Esophagus squamous epithelium (tissue), 5 donors: ENCODE results near the gene NRXN3. TPM values are rescaled to one million over a fixed set of nuclear protein-coding genes. Genes with fewer than 3 reads are reported as not detected.

ENCODE experiments used
- DNase-seq: peaks from one replicate; lab custom pipeline; 2025; lab: John Stamatoyannopoulos, UW
- H3K27ac ChIP-seq, 4 donors: fragments of 200-600 bp; sonication (generic); one replicate each; pipeline ENCODE4 v1.5.1; 2016 to 2019; ENCODE audit warnings: mild to moderate bottlenecking in 1 of 4
- H3K27me3 ChIP-seq, 4 donors: fragments of 200-600 bp; sonication (generic); 1 replicate in 3 of 4; 2 replicates in 1 of 4; pipeline versions ENCODE4 v1.5.1 to v1.6.0; 2017 to 2021; ENCODE audit warnings: antibody characterized with exemption in 1 of 4
- H3K36me3 ChIP-seq, 3 donors: fragments of 200-600 bp; sonication (generic); one replicate each; pipeline ENCODE4 v1.5.1; 2016 to 2019
- H3K4me1 ChIP-seq, 3 donors: fragments of 200-600 bp; sonication (generic); one replicate each; pipeline ENCODE4 v1.5.1; 2017 to 2019
- H3K4me3 ChIP-seq, 4 donors: fragments of 200-600 bp; sonication (generic); 1 replicate in 3 of 4; 2 replicates in 1 of 4; pipeline ENCODE4 v1.5.1; 2016 to 2019; ENCODE audit warnings: mild to moderate bottlenecking in 2 of 4, moderate library complexity in 1 of 4
- H3K9me3 ChIP-seq, 3 donors: fragments of 200-600 bp; sonication (generic); one replicate each; pipeline ENCODE4 v1.5.1; 2016 to 2019
- POLR2A ChIP-seq, 4 donors: fragments of 450-650 bp; IDR thresholded peaks; one replicate each; pipeline ENCODE4 v1.6.1; 2017; ENCODE audit warnings: antibody characterized with exemption in 4 of 4, mild to moderate bottlenecking in 4 of 4, moderate library complexity in 3 of 4
- WGBS, 2 donors: methylation state at CpG; one replicate each; pipeline ENCODE4 v1.1.5; 2018; 5-methylcytosine and 5-hydroxymethylcytosine counted together
- intact Hi-C: fragments of 100-400 bp; cut with DNase I; formaldehyde crosslinking; loops from one replicate; pipeline ENCODE4 v1.15.0; 2022
- total RNA-seq, 4 donors: library from RNA; depleted of rRNA; stranded (reverse); fragments of >200 nt; gene quantifications; one replicate each; pipeline ENCODE4 v1.1.0, GENCODE V29; 2016
- TF ChIP-seq, protein P1 (sequence below), 6 experiments: fragments of 450-650 bp in 4 of 6; fragments of 200-600 bp in 2 of 6; sonication (generic) in 2 of 6; IDR thresholded peaks; one replicate each; pipeline ENCODE4 v1.5.1; 2016 to 2019; ENCODE audit warnings: antibody characterized with exemption in 6 of 6, mild to moderate bottlenecking in 4 of 6, moderate library complexity in 4 of 6
- donor health status: DM: yes; HTN: yes; CAD: no.

The NRXN3 gene
- total RNA-seq, 4 donors from 2014 or later: 0.30 to 15.8 (median 1.5) TPM

GRCh38 chr14:79599239-79599638 lies 1429.1 kb downstream of the NRXN3 start:
- no peak overlapping the region for H3K4me3 ChIP-seq
- no peaks in the 10 kb centered on the region for H3K4me1 ChIP-seq
- no peak for DNase-seq
- TF ChIP-seq POLR2A (IDR thresholded peaks at IDR 0.05): no peak
- TF ChIP-seq, protein P1, sequence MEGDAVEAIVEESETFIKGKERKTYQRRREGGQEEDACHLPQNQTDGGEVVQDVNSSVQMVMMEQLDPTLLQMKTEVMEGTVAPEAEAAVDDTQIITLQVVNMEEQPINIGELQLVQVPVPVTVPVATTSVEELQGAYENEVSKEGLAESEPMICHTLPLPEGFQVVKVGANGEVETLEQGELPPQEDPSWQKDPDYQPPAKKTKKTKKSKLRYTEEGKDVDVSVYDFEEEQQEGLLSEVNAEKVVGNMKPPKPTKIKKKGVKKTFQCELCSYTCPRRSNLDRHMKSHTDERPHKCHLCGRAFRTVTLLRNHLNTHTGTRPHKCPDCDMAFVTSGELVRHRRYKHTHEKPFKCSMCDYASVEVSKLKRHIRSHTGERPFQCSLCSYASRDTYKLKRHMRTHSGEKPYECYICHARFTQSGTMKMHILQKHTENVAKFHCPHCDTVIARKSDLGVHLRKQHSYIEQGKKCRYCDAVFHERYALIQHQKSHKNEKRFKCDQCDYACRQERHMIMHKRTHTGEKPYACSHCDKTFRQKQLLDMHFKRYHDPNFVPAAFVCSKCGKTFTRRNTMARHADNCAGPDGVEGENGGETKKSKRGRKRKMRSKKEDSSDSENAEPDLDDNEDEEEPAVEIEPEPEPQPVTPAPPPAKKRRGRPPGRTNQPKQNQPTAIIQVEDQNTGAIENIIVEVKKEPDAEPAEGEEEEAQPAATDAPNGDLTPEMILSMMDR (IDR thresholded peaks at IDR 0.05): no peak
- no peaks in the 10 kb centered on the region for H3K27me3 ChIP-seq
- intact Hi-C loops: no loop called here
- H3K36me3 ChIP-seq: no peaks in the 10 kb centered on the region
- no peak overlapping the region for H3K27ac ChIP-seq
- no peaks in the 10 kb centered on the region for H3K9me3 ChIP-seq

DNA sequence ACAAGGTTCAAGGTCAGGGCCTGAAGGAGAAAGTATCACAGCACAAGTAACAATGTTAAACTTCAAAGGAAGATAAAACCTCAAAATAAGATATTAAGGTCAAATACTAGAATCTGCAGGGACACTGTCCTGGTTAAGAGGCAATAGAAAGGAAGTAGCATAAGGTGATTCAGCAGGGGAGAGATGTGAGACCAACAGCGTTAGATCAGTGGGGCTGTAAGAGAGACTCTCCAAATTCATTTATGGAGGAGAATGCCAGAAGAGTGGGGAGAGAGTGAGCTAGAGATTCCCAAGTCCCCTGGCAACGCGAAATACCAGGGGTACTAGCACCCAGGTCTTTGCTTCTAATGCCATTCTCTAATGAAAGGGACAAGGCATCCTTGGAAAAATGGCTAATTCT lies 1430.2 kb downstream of the NRXN3 start:
- no peaks in the 10 kb centered on the region for H3K4me1 ChIP-seq
- DNase-seq: no peak
- H3K9me3 ChIP-seq: no peaks in the 10 kb centered on the region
- no peak overlapping the region for H3K4me3 ChIP-seq
- no peak for TF ChIP-seq POLR2A (IDR thresholded peaks at IDR 0.05)
- TF ChIP-seq, protein P1 (IDR thresholded peaks at IDR 0.05): no peak
- intact Hi-C loops: no loop called here
- H3K27me3 ChIP-seq: no peaks in the 10 kb centered on the region
- H3K36me3 ChIP-seq: no peaks in the 10 kb centered on the region
- H3K27ac ChIP-seq: no peak overlapping the region
- 86 to 88% methylated on average over 3 of the region's 3 CpGs for WGBS, 2 donors

DNA sequence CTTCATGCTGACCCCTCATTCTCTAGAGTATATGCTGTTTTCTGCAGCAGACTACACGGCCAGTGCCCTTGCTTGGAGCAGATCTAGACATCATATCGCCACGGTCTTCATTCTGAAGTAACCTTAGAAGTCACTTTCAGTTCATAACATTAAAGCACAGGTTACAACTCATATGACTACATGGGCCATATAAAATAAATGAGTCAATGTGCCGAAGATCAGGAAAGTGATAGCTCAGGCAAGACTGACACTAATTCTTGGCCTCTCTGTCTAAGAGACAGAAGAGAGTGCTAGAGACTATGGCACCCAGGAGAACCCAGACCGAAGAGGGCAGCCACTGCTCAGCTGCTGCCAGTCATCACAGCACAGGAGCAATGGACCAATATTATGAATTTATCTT lies 1431.4 kb downstream of the NRXN3 start:
- DNase-seq: no peak
- WGBS, 2 donors: 81 to 86% methylated on average over 5 of the region's 5 CpGs
- Histone ChIP-seq H3K4me1 (no peaks in the 10 kb centered on the region), H3K27me3 (no peaks in the 10 kb centered on the region), H3K27ac (no peak overlapping the region), H3K4me3 (no peak overlapping the region), H3K9me3 (no peaks in the 10 kb centered on the region), H3K36me3 (no peaks in the 10 kb centered on the region)
- TF ChIP-seq, protein P1 (IDR thresholded peaks at IDR 0.05): no peak
- TF ChIP-seq POLR2A (IDR thresholded peaks at IDR 0.05): no peak
- intact Hi-C loops: no loop called here

DNA sequence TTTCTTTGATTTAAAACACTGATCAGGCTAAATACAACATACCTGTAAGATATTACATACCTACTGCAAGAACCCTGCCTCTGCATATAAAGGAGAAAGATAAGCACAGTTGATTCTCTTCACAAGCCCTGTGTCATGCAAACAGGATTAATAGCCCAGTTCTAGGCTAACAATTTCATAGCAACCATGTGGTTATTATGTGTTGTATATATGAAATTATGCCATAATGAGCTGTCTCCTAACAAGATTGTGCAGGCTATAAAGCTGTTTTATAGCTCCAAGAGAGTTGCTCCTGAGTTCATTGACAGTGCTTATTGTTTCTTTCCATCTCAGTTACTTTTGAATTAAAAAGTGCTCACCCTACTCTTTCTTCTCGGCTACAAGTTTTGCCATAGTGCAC lies 1431.9 kb downstream of the NRXN3 start:
- intact Hi-C loops: no loop called here
- H3K36me3 ChIP-seq: no peaks in the 10 kb centered on the region
- no peaks in the 10 kb centered on the region for H3K4me1 ChIP-seq
- H3K27me3 ChIP-seq: no peaks in the 10 kb centered on the region
- no peak for DNase-seq
- no peak overlapping the region for H3K27ac ChIP-seq
- H3K4me3 ChIP-seq: no peak overlapping the region
- H3K9me3 ChIP-seq: no peaks in the 10 kb centered on the region
- TF ChIP-seq, protein P1 (IDR thresholded peaks at IDR 0.05): no peak
- no peak for TF ChIP-seq POLR2A (IDR thresholded peaks at IDR 0.05)
- 33 to 50% methylated on average over 1 of the region's 1 CpG for WGBS, 2 donors

- intact Hi-C loops: no loop called here
- 45 to 54% methylated on average over 3 of the region's 3 CpGs for WGBS, 2 donors
- Histone ChIP-seq H3K4me1 (no peaks in the 10 kb centered on the region), H3K27ac (no peak overlapping the region), H3K36me3 (no peaks in the 10 kb centered on the region), H3K9me3 (no peaks in the 10 kb centered on the region), H3K4me3 (no peak overlapping the region), H3K27me3 (no peaks in the 10 kb centered on the region)
- TF ChIP-seq, protein P1 (IDR thresholded peaks at IDR 0.05): no peak
- TF ChIP-seq POLR2A (IDR thresholded peaks at IDR 0.05): no peak
- no peak for DNase-seq
Observed at GRCh38 chr14:79602742-79603141, 1432.6 kb downstream of the NRXN3 start.
